ENCODE data around the gene ZNF750. TPM values are rescaled to one million over a fixed set of nuclear protein-coding genes. Genes with fewer than 3 reads are reported as not detected.

The ZNF750 gene
- total and polyA plus RNA-seq, 10 donors: 0.05 to 0.16 (median 0.13) TPM; not detected in 5

DNA sequence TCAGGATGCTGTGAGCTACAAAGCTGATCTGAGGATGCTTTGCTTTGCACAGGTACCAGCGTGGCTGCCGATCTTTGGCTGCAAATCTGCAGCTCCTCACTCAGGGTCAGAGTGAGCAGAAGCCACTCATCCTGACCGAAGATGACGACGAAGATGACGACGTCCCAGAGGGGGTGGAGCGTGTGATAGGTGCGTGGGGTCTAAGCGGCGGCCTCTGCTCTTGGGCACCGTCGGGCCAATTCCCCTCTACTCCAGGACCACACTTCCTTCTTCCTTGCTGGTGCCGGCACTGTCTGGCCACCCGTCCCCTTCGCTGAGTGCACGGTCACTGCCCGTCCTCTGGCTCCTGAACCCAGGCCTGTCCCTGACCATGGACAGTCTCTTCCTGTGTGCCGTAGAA, 34.0 kb downstream of the ZNF750 start:
- DNase-seq: no peak
- TF ChIP-seq POLR2AphosphoS5 (IDR thresholded peaks at IDR 0.05) (peak in 1 of 3 donors; percentile 7), POLR2A (IDR thresholded peaks at IDR 0.05) (no peak), CTCF (IDR thresholded peaks at IDR 0.05 in 8 of 11, conservative IDR thresholded peaks at IDR 0.05 in 3 of 11) (no peak)

GRCh38 chr17:82805254-82805653, 34.6 kb downstream of the ZNF750 start:
- Histone ChIP-seq H3K4me1 (peaks cover 0 to 34% (median 14%) of the 10 kb centered on the region in 6 donors), H3K27ac (no peak overlapping the region), H3K27me3 (replicated peaks in 1 of 7) (no peaks in the 10 kb centered on the region), H3K9me3 (no peaks in the 10 kb centered on the region), H3K4me3 (no peak overlapping the region), H3K36me3 (peaks cover 0 to 62% (median 16%) of the 10 kb centered on the region in 6 donors)
- TF ChIP-seq CTCF (IDR thresholded peaks at IDR 0.05 in 8 of 11, conservative IDR thresholded peaks at IDR 0.05 in 3 of 11) (no peak), POLR2AphosphoS5 (IDR thresholded peaks at IDR 0.05) (no peak), POLR2A (IDR thresholded peaks at IDR 0.05) (no peak)
- no peak for DNase-seq
- intact Hi-C loops (cut with DNase I; ENCODE audit: low total_unique reads): no loop called here
- WGBS, 5 donors: 87 to 95% (median 92%) methylated on average over 13 of the region's 13 CpGs

More for the DNA sequence above, 34.0 kb downstream of the ZNF750 start:
- no peaks in the 10 kb centered on the region for H3K27me3 ChIP-seq (replicated peaks in 1 of 7)
- no peak overlapping the region for H3K4me3 ChIP-seq
- H3K4me1 ChIP-seq: peaks cover 0 to 34% (median 14%) of the 10 kb centered on the region in 6 donors
- no peaks in the 10 kb centered on the region for H3K9me3 ChIP-seq
- WGBS, 5 donors: 73 to 95% (median 79%) methylated on average over 19 of the region's 19 CpGs
- intact Hi-C loops (cut with DNase I; ENCODE audit: low total_unique reads): no loop called here
- peaks cover 0 to 62% (median 19%) of the 10 kb centered on the region in 6 donors for H3K36me3 ChIP-seq
- H3K27ac ChIP-seq: peak overlapping the region in 1 of 8 donors; percentile 52

GRCh38 chr17:82804442-82805191, 35.2 kb downstream of the ZNF750 start:
- intact Hi-C loops (cut with DNase I; ENCODE audit: low total_unique reads): no loop called here
- DNase-seq: no peak
- H3K27ac ChIP-seq: no peak overlapping the region

GRCh38 chr17:82803606-82804005, 36.2 kb downstream of the ZNF750 start:
- 93 to 97% (median 95%) methylated on average over 15 of the region's 15 CpGs for WGBS, 5 donors
- Histone ChIP-seq H3K9me3 (no peaks in the 10 kb centered on the region), H3K36me3 (peaks cover 0 to 64% (median 8%) of the 10 kb centered on the region in 6 donors), H3K4me3 (no peak overlapping the region), H3K27ac (no peak overlapping the region), H3K27me3 (replicated peaks in 1 of 7) (no peaks in the 10 kb centered on the region), H3K4me1 (peaks cover 0 to 34% (median 14%) of the 10 kb centered on the region in 6 donors)
- intact Hi-C loops (cut with DNase I; ENCODE audit: low total_unique reads): no loop called here
- no peak for DNase-seq
- TF ChIP-seq POLR2A (IDR thresholded peaks at IDR 0.05) (no peak), CTCF (IDR thresholded peaks at IDR 0.05 in 8 of 11, conservative IDR thresholded peaks at IDR 0.05 in 3 of 11) (no peak), POLR2AphosphoS5 (IDR thresholded peaks at IDR 0.05) (no peak)

More at GRCh38 chr17:82804442-82805191, 35.2 kb downstream of the ZNF750 start:
- H3K9me3 ChIP-seq: no peaks in the 10 kb centered on the region
- H3K4me1 ChIP-seq: peaks cover 0 to 34% (median 14%) of the 10 kb centered on the region in 6 donors
- TF ChIP-seq POLR2A (IDR thresholded peaks at IDR 0.05) (no peak), POLR2AphosphoS5 (IDR thresholded peaks at IDR 0.05) (peak in 2 of 3 donors; percentile 44 to 54)
- no peaks in the 10 kb centered on the region for H3K27me3 ChIP-seq (replicated peaks in 1 of 7)
- H3K4me3 ChIP-seq: no peak overlapping the region
- WGBS, 5 donors: 83 to 95% (median 91%) methylated on average over 15 to 27 of the region's 27 CpGs
- H3K36me3 ChIP-seq: peaks cover 0 to 62% (median 12%) of the 10 kb centered on the region in 6 donors

Data from spleen (tissue), 11 donors.